Measurements from ENCODE around the gene LAGE3. TPM values are rescaled to one million over a fixed set of nuclear protein-coding genes. Genes with fewer than 3 reads are reported as not detected.

Gene LAGE3
- total and polyA plus RNA-seq, 10 of the 15 experiments (the other 5 are each of a cell fraction or from before 2014, with no cell fraction given), result 5.3 to 63.7 (median 19.7) TPM

DNA sequence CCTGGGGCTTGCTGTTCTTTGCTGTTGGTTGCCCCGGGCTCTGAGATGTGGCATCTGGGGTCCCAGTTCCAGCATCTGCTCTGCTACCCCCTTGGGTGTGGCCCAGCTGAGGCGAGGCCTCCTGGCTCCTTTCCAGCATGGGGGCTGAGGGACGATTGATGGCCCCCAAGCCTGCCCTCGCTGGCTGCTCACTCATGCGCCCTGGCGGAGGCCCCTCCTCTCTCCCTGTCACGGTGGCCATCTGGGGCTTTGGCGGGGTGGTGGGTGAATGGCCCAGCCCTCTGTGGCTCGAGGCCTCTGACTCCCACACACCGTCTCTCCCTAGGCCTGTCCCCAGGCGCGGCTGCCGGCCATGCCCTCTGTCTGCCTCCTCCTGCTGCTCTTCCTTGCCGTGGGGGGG lies 19.2 kb downstream of the LAGE3 start:
- Histone ChIP-seq H3K4me1 (ENCODE audit: control insufficient read depth, insufficient read depth, low read length) (no peaks in the 10 kb centered on the region), H3K27ac (ENCODE audit: control insufficient read depth, insufficient read depth) (no peak overlapping the region), H3K9me3 (replicated peaks; ENCODE audit: control insufficient read depth, insufficient read depth, low read length) (no peaks in the 10 kb centered on the region; the same call in 2 of the 3 replicates), H2AFZ (ENCODE audit: control insufficient read depth, low read depth, low read length) (no peak overlapping the region), H4K20me1 (ENCODE audit: control insufficient read depth, insufficient read depth) (no peaks in the 10 kb centered on the region), H3K79me2 (ENCODE audit: control insufficient read depth, insufficient read depth, low read length) (peaks cover 9% of the 10 kb centered on the region), H3K36me3 (ENCODE audit: control insufficient read depth in 2 of 2, insufficient read depth in 2 of 2, low read length in 1 of 2) (no peaks in the 10 kb centered on the region), H3K4me3 (no peak overlapping the region), H3K9ac (ENCODE audit: control insufficient read depth, insufficient read depth, low read length) (no peak overlapping the region), H3K4me2 (ENCODE audit: control insufficient read depth, insufficient read depth) (peak overlapping the region; percentile 54), H3K27me3 (replicated peaks in 1 of 2; ENCODE audit: control insufficient read depth in 2 of 2, insufficient read depth in 2 of 2, low read length in 1 of 2) (no peaks in the 10 kb centered on the region)
- FAIRE-seq (no peak), ATAC-seq (no peak), DNase-seq (ENCODE audit: low read depth, low spot score) (no peak)
- TF ChIP-seq SP1 (IDR thresholded peaks at IDR 0.05; ENCODE audit: low read depth, low read length) (no peak), USF1 (IDR thresholded peaks at IDR 0.05; ENCODE audit: borderline replicate concordance, extremely low read length, insufficient read depth, low read depth, low read length) (no peak), KDM1A (IDR thresholded peaks at IDR 0.05; ENCODE audit: borderline replicate concordance) (no peak), ZSCAN29 (IDR thresholded peaks at IDR 0.05) (no peak), SREBF1 (IDR thresholded peaks at IDR 0.05; ENCODE audit: low read length) (no peak), BCLAF1 (IDR thresholded peaks at IDR 0.05) (no peak), YY1 (IDR thresholded peaks at IDR 0.05; ENCODE audit: low read depth, low read length) (no peak), SUPT20H (IDR thresholded peaks at IDR 0.05; ENCODE audit: borderline replicate concordance, control insufficient read depth, low read depth, low read length) (no peak), RAD51 (IDR thresholded peaks at IDR 0.05) (no peak), TCF7 (IDR thresholded peaks at IDR 0.05; ENCODE audit: borderline replicate concordance) (no peak), E4F1 (IDR thresholded peaks at IDR 0.05; ENCODE audit: borderline replicate concordance, partially characterized antibody) (no peak)
- TF ChIP-seq, protein P1, sequence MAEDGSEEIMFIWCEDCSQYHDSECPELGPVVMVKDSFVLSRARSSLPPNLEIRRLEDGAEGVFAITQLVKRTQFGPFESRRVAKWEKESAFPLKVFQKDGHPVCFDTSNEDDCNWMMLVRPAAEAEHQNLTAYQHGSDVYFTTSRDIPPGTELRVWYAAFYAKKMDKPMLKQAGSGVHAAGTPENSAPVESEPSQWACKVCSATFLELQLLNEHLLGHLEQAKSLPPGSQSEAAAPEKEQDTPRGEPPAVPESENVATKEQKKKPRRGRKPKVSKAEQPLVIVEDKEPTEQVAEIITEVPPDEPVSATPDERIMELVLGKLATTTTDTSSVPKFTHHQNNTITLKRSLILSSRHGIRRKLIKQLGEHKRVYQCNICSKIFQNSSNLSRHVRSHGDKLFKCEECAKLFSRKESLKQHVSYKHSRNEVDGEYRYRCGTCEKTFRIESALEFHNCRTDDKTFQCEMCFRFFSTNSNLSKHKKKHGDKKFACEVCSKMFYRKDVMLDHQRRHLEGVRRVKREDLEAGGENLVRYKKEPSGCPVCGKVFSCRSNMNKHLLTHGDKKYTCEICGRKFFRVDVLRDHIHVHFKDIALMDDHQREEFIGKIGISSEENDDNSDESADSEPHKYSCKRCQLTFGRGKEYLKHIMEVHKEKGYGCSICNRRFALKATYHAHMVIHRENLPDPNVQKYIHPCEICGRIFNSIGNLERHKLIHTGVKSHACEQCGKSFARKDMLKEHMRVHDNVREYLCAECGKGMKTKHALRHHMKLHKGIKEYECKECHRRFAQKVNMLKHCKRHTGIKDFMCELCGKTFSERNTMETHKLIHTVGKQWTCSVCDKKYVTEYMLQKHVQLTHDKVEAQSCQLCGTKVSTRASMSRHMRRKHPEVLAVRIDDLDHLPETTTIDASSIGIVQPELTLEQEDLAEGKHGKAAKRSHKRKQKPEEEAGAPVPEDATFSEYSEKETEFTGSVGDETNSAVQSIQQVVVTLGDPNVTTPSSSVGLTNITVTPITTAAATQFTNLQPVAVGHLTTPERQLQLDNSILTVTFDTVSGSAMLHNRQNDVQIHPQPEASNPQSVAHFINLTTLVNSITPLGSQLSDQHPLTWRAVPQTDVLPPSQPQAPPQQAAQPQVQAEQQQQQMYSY (CRISPR knock-in tag; IDR thresholded peaks at IDR 0.05), result no peak
- ChIA-PET POLR2A (interaction anchor here (0.9 kb wide), 1 partner anchor 15 kb away, joined by 4 read pairs; no protein-coding TSS in a partner anchor), SMC1A (ENCODE audit: uncharacterized antibody, unreplicated experiment) (interaction anchor here (1.0 kb wide), 1 partner anchor 67 kb away, joined by 3 read pairs; no protein-coding TSS in a partner anchor), CTCF (interaction anchor here (1.4 kb wide), 1 partner anchor 87 kb away, joined by 3 read pairs; no protein-coding TSS in a partner anchor), RAD21 (ENCODE audit: unreplicated experiment) (no interaction called here)
- in situ Hi-C loops (cut with MboI) (no loop called here), intact Hi-C loops (cut with micrococcal nuclease; ENCODE audit: unreplicated experiment) (no loop called here)
- 51% methylated on average over 14 of the region's 14 CpGs for WGBS (ENCODE audit: insufficient coverage, insufficient replicate concordance, low lambda C conversion rate, missing lambda C conversion rate)
- BruUV-seq (replicated peaks), result no TSS peak

All from GM12878 (cell line).